ENCODE data around the gene PSMB8. TPM values are rescaled to one million over a fixed set of nuclear protein-coding genes. Genes with fewer than 3 reads are reported as not detected.
A peak's percentile ranks its signal among the peaks of the same experiment; 100 is the strongest.

Gene PSMB8
- polyA plus RNA-seq, 1 donor (not counting 4 experiments of a cell fraction or from before 2014, with no cell fraction given) = 63.4 TPM

DNA sequence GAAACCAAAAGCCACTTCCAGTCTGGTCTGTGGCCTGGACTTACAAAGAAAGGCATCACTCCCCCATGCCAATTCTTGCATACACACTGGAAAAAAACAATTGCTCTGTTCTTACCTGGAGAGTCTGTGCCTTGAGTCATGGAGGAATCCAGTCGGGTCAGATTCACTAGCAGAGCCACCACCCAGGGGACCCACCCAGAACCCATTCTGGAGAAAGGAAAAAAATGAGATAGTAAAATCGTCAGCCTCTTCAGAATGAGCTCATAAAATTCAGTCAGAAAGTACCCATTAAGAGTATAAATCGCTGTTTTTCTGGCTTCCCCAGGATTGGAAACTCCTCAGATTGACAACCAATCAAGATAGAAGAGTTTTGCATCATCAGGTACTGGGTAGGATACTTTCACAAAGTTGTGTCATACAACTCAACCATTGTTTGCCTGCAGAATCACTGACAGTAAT lies 27.1 kb downstream of the PSMB8 start, which contains the start of gene HLA-DOB:
Gene HLA-DOB, minus strand, starts transcription at position 257 of the 459 bp plus-strand sequence. Its CDS starts 51 bp downstream, at position 206.
- no peaks in the 10 kb centered on the region for H4K20me1 ChIP-seq (ENCODE audit: control insufficient read depth, extremely low read depth, insufficient read depth, low read length)
- peak within 1 kb of the TSS in 2 of 3 experiments; percentile 14 to 29 for H3K4me3 ChIP-seq (ENCODE audit: control insufficient read depth in 2 of 3, extremely low read depth in 1 of 3, insufficient read depth in 2 of 3, low read depth in 1 of 3, low read length in 3 of 3)
- no peaks in the 10 kb centered on the region for H3K9me3 ChIP-seq (ENCODE audit: control insufficient read depth, low read depth, low read length)
- H3K36me3 ChIP-seq (ENCODE audit: control insufficient read depth in 2 of 2, extremely low read depth in 1 of 2, insufficient read depth in 2 of 2, low read length in 2 of 2) = no peaks in the 10 kb centered on the region
- peaks cover 42% of the 10 kb centered on the region for H3K4me1 ChIP-seq (ENCODE audit: control insufficient read depth, extremely low read depth, insufficient read depth, low read length)
- DNase-seq (ENCODE audit: low read depth, low spot score) = no peak
- H3K9ac ChIP-seq (ENCODE audit: control insufficient read depth, extremely low read depth, insufficient read depth, low read length) = peak within 1 kb of the TSS; percentile 60
- H3K27me3 ChIP-seq (ENCODE audit: control insufficient read depth, extremely low read depth, insufficient read depth, low read length) = no peaks in the 10 kb centered on the region
- peak within 1 kb of the TSS; percentile 86 for H3K27ac ChIP-seq (ENCODE audit: control insufficient read depth, insufficient read depth, low read length)
- dilution Hi-C loops (cut with MboI; ENCODE audit: extremely low pct_ligation_motif_present, low sequenced_read_pairs) = no loop called here
- peak; percentile 95 for FAIRE-seq
- no peaks in the 10 kb centered on the region for H3K79me2 ChIP-seq (ENCODE audit: control insufficient read depth, insufficient read depth, low read length)
- H3K4me2 ChIP-seq (ENCODE audit: control insufficient read depth, extremely low read depth, insufficient read depth, low read depth, low read length) = peak within 1 kb of the TSS; percentile 80
- H2AFZ ChIP-seq (ENCODE audit: control insufficient read depth, low read length) = peak within 1 kb of the TSS; percentile 88
- H3K9me1 ChIP-seq (ENCODE audit: control insufficient read depth, extremely low read depth, insufficient read depth, low read length) = no peaks in the 10 kb centered on the region
- TF ChIP-seq, protein P1, sequence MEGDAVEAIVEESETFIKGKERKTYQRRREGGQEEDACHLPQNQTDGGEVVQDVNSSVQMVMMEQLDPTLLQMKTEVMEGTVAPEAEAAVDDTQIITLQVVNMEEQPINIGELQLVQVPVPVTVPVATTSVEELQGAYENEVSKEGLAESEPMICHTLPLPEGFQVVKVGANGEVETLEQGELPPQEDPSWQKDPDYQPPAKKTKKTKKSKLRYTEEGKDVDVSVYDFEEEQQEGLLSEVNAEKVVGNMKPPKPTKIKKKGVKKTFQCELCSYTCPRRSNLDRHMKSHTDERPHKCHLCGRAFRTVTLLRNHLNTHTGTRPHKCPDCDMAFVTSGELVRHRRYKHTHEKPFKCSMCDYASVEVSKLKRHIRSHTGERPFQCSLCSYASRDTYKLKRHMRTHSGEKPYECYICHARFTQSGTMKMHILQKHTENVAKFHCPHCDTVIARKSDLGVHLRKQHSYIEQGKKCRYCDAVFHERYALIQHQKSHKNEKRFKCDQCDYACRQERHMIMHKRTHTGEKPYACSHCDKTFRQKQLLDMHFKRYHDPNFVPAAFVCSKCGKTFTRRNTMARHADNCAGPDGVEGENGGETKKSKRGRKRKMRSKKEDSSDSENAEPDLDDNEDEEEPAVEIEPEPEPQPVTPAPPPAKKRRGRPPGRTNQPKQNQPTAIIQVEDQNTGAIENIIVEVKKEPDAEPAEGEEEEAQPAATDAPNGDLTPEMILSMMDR (optimal IDR thresholded peaks at IDR 0.05 in 1 of 3, IDR thresholded peaks at IDR 0.05 in 1 of 3, conservative IDR thresholded peaks at IDR 0.05 in 1 of 3; ENCODE audit: extremely low read depth in 1 of 3, insufficient read depth in 2 of 3, low read length in 3 of 3) = no peak

DNA sequence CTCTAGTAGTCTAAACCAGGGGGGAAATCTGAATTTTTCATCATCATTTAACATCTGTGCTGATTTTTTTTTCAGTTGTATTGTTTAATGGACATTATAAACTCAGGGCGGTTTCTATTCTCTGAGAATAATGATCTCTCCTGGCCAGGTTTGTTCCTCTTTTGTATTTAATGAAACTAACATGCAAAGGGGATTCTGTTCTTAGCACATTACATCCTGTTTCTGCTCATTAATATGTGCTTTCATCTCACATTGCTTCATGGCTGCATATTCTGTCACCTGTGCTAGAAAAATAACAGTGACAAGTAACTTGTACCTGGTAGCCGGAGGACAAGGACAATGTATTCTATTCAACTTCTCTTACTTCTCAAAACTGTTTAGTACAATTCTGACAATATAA lies 27.9 kb downstream of the PSMB8 start:
- no peak for DNase-seq (ENCODE audit: low read depth, low spot score)
- peak overlapping the region; percentile 88 for H2AFZ ChIP-seq (ENCODE audit: control insufficient read depth, low read length)

More for the DNA sequence above, 27.9 kb downstream of the PSMB8 start:
- Histone ChIP-seq H3K9me3 (ENCODE audit: control insufficient read depth, low read depth, low read length) (no peaks in the 10 kb centered on the region), H4K20me1 (ENCODE audit: control insufficient read depth, extremely low read depth, insufficient read depth, low read length) (no peaks in the 10 kb centered on the region), H3K79me2 (ENCODE audit: control insufficient read depth, insufficient read depth, low read length) (no peaks in the 10 kb centered on the region), H3K36me3 (ENCODE audit: control insufficient read depth in 2 of 2, extremely low read depth in 1 of 2, insufficient read depth in 2 of 2, low read length in 2 of 2) (no peaks in the 10 kb centered on the region), H3K9ac (ENCODE audit: control insufficient read depth, extremely low read depth, insufficient read depth, low read length) (peak overlapping the region; percentile 60), H3K4me2 (ENCODE audit: control insufficient read depth, extremely low read depth, insufficient read depth, low read depth, low read length) (peak overlapping the region; percentile 80), H3K4me1 (ENCODE audit: control insufficient read depth, extremely low read depth, insufficient read depth, low read length) (peaks cover 42% of the 10 kb centered on the region), H3K4me3 (ENCODE audit: control insufficient read depth in 2 of 3, extremely low read depth in 1 of 3, insufficient read depth in 2 of 3, low read depth in 1 of 3, low read length in 3 of 3) (peak overlapping the region in 1 of 3 experiments; percentile 14), H3K27me3 (ENCODE audit: control insufficient read depth, extremely low read depth, insufficient read depth, low read length) (no peaks in the 10 kb centered on the region), H3K27ac (ENCODE audit: control insufficient read depth, insufficient read depth, low read length) (peak overlapping the region; percentile 86), H3K9me1 (ENCODE audit: control insufficient read depth, extremely low read depth, insufficient read depth, low read length) (no peaks in the 10 kb centered on the region)
- dilution Hi-C loops (cut with MboI; ENCODE audit: extremely low pct_ligation_motif_present, low sequenced_read_pairs) = no loop called here
- TF ChIP-seq, protein P1 (optimal IDR thresholded peaks at IDR 0.05 in 1 of 3, IDR thresholded peaks at IDR 0.05 in 1 of 3, conservative IDR thresholded peaks at IDR 0.05 in 1 of 3; ENCODE audit: extremely low read depth in 1 of 3, insufficient read depth in 2 of 3, low read length in 3 of 3) = no peak
- no peak for TF ChIP-seq EZH2 (IDR thresholded peaks at IDR 0.05; ENCODE audit: low read length)
- FAIRE-seq = no peak

Data from keratinocyte (primary cell).